Heart left ventricle (tissue), 16 donors: ENCODE measurements around the gene SWSAP1. TPM values are rescaled to one million over a fixed set of nuclear protein-coding genes. Genes with fewer than 3 reads are reported as not detected.

Experiments used
- ATAC-seq, 4 donors: fragments of 200-7000 bp; cut with Tn5 transposase; one replicate each; pipeline ENCODE4 v1.9.1; 2020 to 2022; ENCODE audit warnings: moderate library complexity in 4 of 4, mild to moderate bottlenecking in 3 of 4, moderate number of reproducible peaks in 1 of 4
- DNase-seq, 5 donors: peaks; one replicate each; pipeline ENCODE4 v3.0.0-alpha.2; 2020
- H3K27ac ChIP-seq, 12 donors: fragments of 200-600 bp; sonication (generic) in 4 of 12; one replicate each; pipeline versions ENCODE4 v1.5.0 to v1.8.0; 2016 to 2022; ENCODE audit warnings: mild to moderate bottlenecking in 2 of 12
- H3K27me3 ChIP-seq, 9 donors: fragments of 200-600 bp; sonication (generic) in 2 of 9; one replicate each; pipeline versions ENCODE4 v1.5.1 to v1.8.0; 2016 to 2022; ENCODE audit warnings: mild to moderate bottlenecking in 3 of 9
- H3K36me3 ChIP-seq, 9 donors: fragments of 200-600 bp; sonication (generic) in 2 of 9; one replicate each; pipeline versions ENCODE4 v1.5.0 to v1.8.0; 2018 to 2022; ENCODE audit warnings: mild to moderate bottlenecking in 2 of 9
- H3K4me1 ChIP-seq, 12 donors: fragments of 200-600 bp; sonication (generic) in 4 of 12; one replicate each; pipeline versions ENCODE4 v1.5.0 to v1.8.0; 2016 to 2022; ENCODE audit warnings: mild to moderate bottlenecking in 3 of 12
- H3K4me3 ChIP-seq, 12 donors: fragments of 200-600 bp; sonication (generic) in 4 of 12; one replicate each; pipeline versions ENCODE4 v1.5.0 to v1.8.0; 2017 to 2022; ENCODE audit warnings: mild to moderate bottlenecking in 9 of 12, moderate library complexity in 4 of 12
- H3K9me3 ChIP-seq, 12 donors: fragments of 200-600 bp; sonication (generic) in 4 of 12; one replicate each; pipeline versions ENCODE4 v1.5.0 to v1.8.0; 2016 to 2022; ENCODE audit warnings: mild to moderate bottlenecking in 1 of 12
- CTCF ChIP-seq, 12 donors: fragments of 200-600 bp; sonication (generic) in 4 of 12; IDR thresholded peaks; one replicate each; pipeline versions ENCODE4 v1.5.0 to v1.8.0; 2018 to 2022; ENCODE audit warnings: antibody characterized with exemption in 12 of 12, mild to moderate bottlenecking in 5 of 12
- POLR2A ChIP-seq, 2 donors: fragments of 450-650 bp; IDR thresholded peaks; one replicate each; pipeline ENCODE4 v1.6.1; 2017; ENCODE audit warnings: antibody characterized with exemption in 2 of 2, mild to moderate bottlenecking in 2 of 2, moderate library complexity in 2 of 2
- WGBS, 4 donors: extraction: QIAGEN DNeasy Blood & Tissue Kit in 2 of 4; methylation state at CpG; one replicate each; pipeline versions ENCODE4 v1.1.5 to v1.1.7; 2013 to 2018; 5-methylcytosine and 5-hydroxymethylcytosine counted together
- intact Hi-C, 10 donors: fragments of 100-400 bp; cut with DNase I; formaldehyde crosslinking; loops; one replicate each; pipeline versions ENCODE4 v1.11.1 to v1.14.2; 2022
- polyA plus RNA-seq, 2 donors: library from polyadenylated mRNA; stranded (reverse); fragments of 200-250 nt; gene quantifications; one replicate each; pipeline ENCODE4 v1.2.3, GENCODE V29; 2013
- total RNA-seq, 9 donors: library from RNA; depleted of rRNA in 2 of 9; stranded (reverse); fragments of >200 nt in 2 of 9; fragmentation: NEBNext Ultra II Directional in 3 of 9; extraction: Animal tissue kit (Norgen Biotek cat#: 25700) in 3 of 9; gene quantifications; one replicate each; pipeline versions ENCODE4 v1.1.0 to v1.2.4, GENCODE V29; 2016 to 2023
- donor health status: ischemic (EF 13 %, LVEDD 7.1; RV severe dilation, severe dysfunction).
- donor health status: healthy with polysubstance abuse.
- donor health status: DM: no; HTN: yes; CAD: no.
- donor health status: DM: no; HTN: no; CAD: no.
- donor health status: ischemic (EF 25% LVEDD 6.9; RV normal size, moderate dysfunction).
- donor health status: ischemic (EF 25% LVEDD 5.7; RV mildly dilated, moderate dysfunction).
- donor health status: healthy.
- donor health status: DM: yes; HTN: yes; CAD: no.
- donor health status: ischemic (EF 35%, LVEDD 5.7; RV mildly dilated, moderate dysfunction).
- donor health status: nonischemic (EF 11% LVEDD 7.7; RV severe dilation, severe dysfunction).
- donor health status: DM: yes; HTN: yes; CAD: no.
- donor health status: PGD.
- donor health status: ischemic (EF 29% LVEDD 5.4; RV normal size, mild dysfunction).
- donor health status: nonischemic (EF 23%, LVEDD 6.1; RV moderate dilation, normal function).

Gene SWSAP1
- total and polyA plus RNA-seq, 11 donors = 0.67 to 2.1 (median 1.6) TPM

DNA sequence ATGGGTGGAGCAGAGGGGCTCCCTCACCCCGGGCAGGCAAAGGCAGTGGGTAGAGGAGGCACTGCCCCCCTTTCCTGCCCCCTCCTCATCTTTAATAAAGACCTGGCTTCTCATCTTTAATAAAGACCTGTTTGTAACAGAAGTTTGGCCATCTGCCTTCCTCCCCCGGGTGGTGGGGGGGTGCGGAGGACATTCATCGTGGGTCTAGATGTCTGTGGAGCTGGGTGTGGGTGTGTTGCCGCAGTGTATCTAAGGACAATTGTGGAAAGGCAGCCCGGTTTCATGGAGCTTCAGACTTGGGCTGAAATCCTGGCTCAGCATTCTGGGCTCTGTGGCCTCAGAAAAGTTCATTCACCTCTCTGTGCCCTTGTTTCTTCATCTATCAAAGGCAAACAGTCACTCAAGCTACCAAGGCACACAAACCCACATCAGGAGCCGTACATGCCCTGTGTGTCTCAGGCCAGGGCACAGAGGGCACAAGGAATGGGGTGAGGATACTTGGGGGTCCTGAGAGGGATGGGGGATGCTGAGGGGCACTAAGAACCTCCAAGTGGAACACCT lies 8.8 kb upstream of the SWSAP1 start:
- Histone ChIP-seq H3K36me3 (peaks cover 0 to 46% (median 21%) of the 10 kb centered on the region in 9 donors), H3K27ac (peak overlapping the region in 1 of 12 donors; percentile 29), H3K9me3 (no peaks in the 10 kb centered on the region), H3K4me1 (peaks cover 0 to 8% (median 0%) of the 10 kb centered on the region in 12 donors), H3K4me3 (no peak overlapping the region), H3K27me3 (no peaks in the 10 kb centered on the region)
- no peak for ATAC-seq
- DNase-seq = no peak
- TF ChIP-seq POLR2A (IDR thresholded peaks at IDR 0.05) (no peak), CTCF (IDR thresholded peaks at IDR 0.05) (no peak)
- intact Hi-C loops = no loop called here
- 69 to 88% (median 76%) methylated on average over 7 of the region's 7 CpGs for WGBS, 4 donors

DNA sequence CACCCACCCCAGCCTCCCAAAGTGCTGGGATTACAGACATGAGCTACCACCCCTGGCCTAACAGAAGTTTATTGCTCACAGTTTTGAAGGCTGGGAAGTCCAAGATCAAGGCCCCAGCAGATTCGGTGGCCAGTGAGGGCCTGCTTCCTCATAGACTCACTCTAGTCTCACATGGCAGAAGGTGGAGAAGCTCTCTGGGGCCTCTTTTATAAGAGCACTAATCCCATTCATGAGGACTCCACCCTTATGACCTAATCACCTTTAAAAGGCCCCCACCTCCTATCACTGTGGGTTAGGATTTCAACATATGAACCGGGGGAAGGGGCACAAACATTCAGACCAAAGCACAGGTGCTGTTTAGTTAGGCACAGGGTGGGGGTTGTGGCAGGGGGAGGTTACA lies 6.9 kb upstream of the SWSAP1 start:
- no peak for TF ChIP-seq POLR2A (IDR thresholded peaks at IDR 0.05)
- Histone ChIP-seq H3K9me3 (no peaks in the 10 kb centered on the region), H3K4me3 (no peak overlapping the region), H3K4me1 (no peaks in the 10 kb centered on the region), H3K27me3 (no peaks in the 10 kb centered on the region), H3K27ac (no peak overlapping the region), H3K36me3 (peaks cover 0 to 32% (median 18%) of the 10 kb centered on the region in 9 donors)
- intact Hi-C loops = no loop called here
- no peak for DNase-seq
- WGBS, 4 donors = 72 to 89% (median 86%) methylated on average over 2 of the region's 2 CpGs
- ATAC-seq = no peak

- DNase-seq = no peak
- H3K27me3 ChIP-seq = no peaks in the 10 kb centered on the region
- H3K36me3 ChIP-seq = peaks cover 0 to 9% (median 0%) of the 10 kb centered on the region in 9 donors
- H3K4me3 ChIP-seq = no peak overlapping the region
- no peak for ATAC-seq
- H3K27ac ChIP-seq = no peak overlapping the region
- TF ChIP-seq CTCF (IDR thresholded peaks at IDR 0.05) = no peak
- TF ChIP-seq POLR2A (IDR thresholded peaks at IDR 0.05) = no peak
- H3K9me3 ChIP-seq = no peaks in the 10 kb centered on the region
- WGBS, 4 donors = 91 to 93% (median 92%) methylated on average over 2 of the region's 2 CpGs
- intact Hi-C loops = loop anchor here in 7 of 10 donors (10.0 kb wide), 2 partner anchors 76 to 224 kb away; partner anchors contain the start of genes TSPAN16 (in 6 of the 7) and ZNF627 (in 1 of the 7)
- peaks cover 4 to 17% (median 12%) of the 10 kb centered on the region in 12 donors for H3K4me1 ChIP-seq
Observed at GRCh38 chr19:11370744-11371143, 3.7 kb upstream of the SWSAP1 start.

DNA sequence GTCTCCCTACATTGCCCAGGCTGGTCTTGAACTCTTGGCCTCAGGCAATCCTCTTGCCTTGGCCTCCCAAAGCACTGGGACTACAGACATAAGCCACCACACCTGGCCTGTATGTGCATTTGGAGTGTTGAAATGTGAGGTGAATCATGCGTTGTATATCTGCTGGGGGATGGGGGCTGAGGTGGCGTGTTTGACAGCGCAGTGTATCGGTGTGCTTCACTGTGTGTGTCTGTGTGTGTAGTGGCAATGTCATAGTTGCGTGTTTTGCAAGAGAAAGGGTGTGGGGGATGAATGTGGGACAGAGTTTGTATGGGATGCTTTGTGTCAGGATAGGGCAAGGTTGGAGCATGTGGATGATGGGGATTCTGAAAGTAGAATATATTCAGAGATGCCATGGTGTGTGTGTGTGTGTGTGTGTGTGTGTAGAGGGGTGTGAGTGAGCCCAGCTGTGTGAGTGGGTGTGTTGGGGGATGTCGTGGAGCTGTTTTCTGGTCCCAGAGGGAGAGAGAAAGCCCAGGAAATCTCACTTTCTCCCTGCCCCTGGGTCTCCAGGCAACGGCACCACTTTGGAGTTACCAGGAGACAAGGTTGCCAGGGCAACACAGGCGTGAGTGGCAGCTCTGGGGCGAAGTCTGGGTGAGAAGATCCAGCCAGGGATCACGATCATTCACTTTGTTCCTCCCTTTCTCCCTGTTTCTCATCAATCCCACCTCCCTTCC lies 1.1 kb upstream of the SWSAP1 start:
- H3K4me1 ChIP-seq = peaks cover 7 to 42% (median 21%) of the 10 kb centered on the region in 12 donors
- no peaks in the 10 kb centered on the region for H3K9me3 ChIP-seq
- H3K4me3 ChIP-seq = no peak overlapping the region
- 48 to 55% (median 51%) methylated on average over 10 of the region's 10 CpGs for WGBS, 4 donors
- no peak overlapping the region for H3K27ac ChIP-seq
- H3K27me3 ChIP-seq = no peaks in the 10 kb centered on the region
- TF ChIP-seq POLR2A (IDR thresholded peaks at IDR 0.05) (no peak), CTCF (IDR thresholded peaks at IDR 0.05) (no peak)
- ATAC-seq = no peak
- DNase-seq = no peak
- intact Hi-C loops = loop anchor here in 7 of 10 donors (10.0 kb wide), 2 partner anchors 79 to 221 kb away; partner anchors contain the start of genes TSPAN16 (in 6 of the 7) and ZNF627 (in 1 of the 7)
- peaks cover 0 to 7% (median 3%) of the 10 kb centered on the region in 9 donors for H3K36me3 ChIP-seq
